HEK293T (cell line): ENCODE measurements around the gene MRPL23.

Source experiments
- CTCF ChIA-PET: fragments of 350-600 bp; formaldehyde crosslinking; extraction: SDS; loops from one replicate; lab custom pipeline; 2021; ENCODE audit warnings: antibody characterized with exemption, inconsistent platforms; lab: Yijun Ruan, JAX
- POLR2A ChIA-PET: fragments of 350-600 bp; formaldehyde crosslinking; extraction: SDS; loops from one replicate; lab custom pipeline; 2020; ENCODE audit warnings: antibody characterized with exemption, inconsistent platforms; lab: Yijun Ruan, JAX
- DNase-seq: peaks from one replicate; pipeline ENCODE4 v3.0.0; 2012; ENCODE audit warnings: mixed read lengths; ENCODE audit errors: extremely low spot score
- ARNT ChIP-seq: fragments of 450-650 bp; IDR thresholded peaks from 2 replicates; pipeline ENCODE4 v1.6.1; 2017; ENCODE audit warnings: mild to moderate bottlenecking
- BHLHE40 ChIP-seq: fragments of 450-650 bp; IDR thresholded peaks from 2 replicates; pipeline ENCODE4 v1.6.1; 2016; ENCODE audit warnings: mild to moderate bottlenecking, moderate library complexity, borderline replicate concordance
- CTBP1 ChIP-seq: fragments of 450-650 bp; IDR thresholded peaks from 2 replicates; pipeline ENCODE4 v1.6.1; 2016; ENCODE audit warnings: borderline replicate concordance
- ELF4 ChIP-seq: fragments of 450-650 bp; IDR thresholded peaks from 2 replicates; pipeline ENCODE4 v1.6.1; 2017; ENCODE audit warnings: antibody characterized with exemption
- FOXA1 ChIP-seq: fragments of 450-650 bp; IDR thresholded peaks from 2 replicates; pipeline ENCODE4 v1.6.1; 2016; ENCODE audit warnings: mild to moderate bottlenecking
- FOXK2 ChIP-seq: fragments of 450-650 bp; IDR thresholded peaks from 2 replicates; pipeline ENCODE4 v1.6.1; 2016; ENCODE audit warnings: mild to moderate bottlenecking
- FOXM1 ChIP-seq: fragments of 450-650 bp; IDR thresholded peaks from 2 replicates; pipeline ENCODE4 v1.6.1; 2017; ENCODE audit warnings: mild to moderate bottlenecking, borderline replicate concordance
- HDGF ChIP-seq: fragments of 450-650 bp; IDR thresholded peaks from 2 replicates; pipeline ENCODE4 v1.6.1; 2017; ENCODE audit warnings: antibody characterized with exemption, borderline replicate concordance
- L3MBTL2 ChIP-seq: fragments of 450-650 bp; conservative IDR thresholded peaks from 2 replicates; pipeline ENCODE4 v1.6.1; 2016; ENCODE audit warnings: mild to moderate bottlenecking
- LEF1 ChIP-seq: fragments of 450-650 bp; IDR thresholded peaks from 2 replicates; pipeline ENCODE4 v1.6.1; 2017; ENCODE audit warnings: mild to moderate bottlenecking, borderline replicate concordance
- NFRKB ChIP-seq: fragments of 450-650 bp; IDR thresholded peaks from 2 replicates; pipeline ENCODE4 v1.6.1; 2016; ENCODE audit warnings: mild to moderate bottlenecking, moderate library complexity
- PKNOX1 ChIP-seq: fragments of 450-650 bp; IDR thresholded peaks from 2 replicates; pipeline ENCODE4 v1.6.1; 2016
- SP1 ChIP-seq: fragments of 450-650 bp; IDR thresholded peaks from 2 replicates; pipeline ENCODE4 v1.6.1; 2017
- SUZ12 ChIP-seq: fragments of 450-650 bp; IDR thresholded peaks from 2 replicates; pipeline ENCODE4 v1.6.1; 2016; ENCODE audit warnings: mild to moderate bottlenecking
- TARDBP ChIP-seq: fragments of 450-650 bp; IDR thresholded peaks from 2 replicates; pipeline ENCODE4 v1.6.1; 2016
- ZNF384 ChIP-seq: fragments of 450-650 bp; IDR thresholded peaks from 2 replicates; pipeline ENCODE4 v1.6.1; 2016

The MRPL23 gene

DNA sequence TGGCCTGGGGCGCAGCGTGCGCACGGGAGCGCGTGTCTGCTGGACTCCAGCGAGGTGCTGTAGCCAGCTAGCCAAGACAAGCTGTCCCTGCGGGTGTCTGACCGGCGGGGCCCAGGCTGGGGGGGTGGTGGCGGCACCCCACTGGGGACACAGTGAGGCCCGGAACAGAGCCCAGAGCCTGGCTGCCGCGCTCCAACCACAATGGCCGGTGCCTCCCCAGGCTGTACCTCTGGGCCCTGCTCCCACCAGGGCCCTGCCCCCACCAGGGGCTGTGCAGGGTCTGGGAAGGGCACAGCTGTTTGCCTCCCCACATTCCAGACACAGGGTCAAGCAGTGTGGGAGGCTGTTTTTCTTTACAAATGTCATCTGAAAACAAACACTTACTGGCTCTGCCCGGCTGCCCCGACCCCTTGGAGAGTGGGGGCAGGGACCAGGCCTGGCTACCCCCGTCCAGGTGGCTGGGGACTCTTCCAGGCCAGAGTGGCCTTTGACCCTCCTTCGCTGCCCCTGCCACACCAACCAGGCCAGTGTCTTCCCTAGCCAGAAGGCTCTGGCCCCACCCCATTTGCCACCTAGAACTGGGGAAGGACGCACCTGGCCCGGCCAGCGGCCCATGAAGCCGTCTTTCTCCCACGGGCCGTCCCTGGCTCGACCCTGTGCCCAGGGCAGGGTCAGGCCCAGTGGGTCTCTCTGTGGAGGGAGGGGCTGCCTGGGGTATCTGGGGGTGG is 35.9 kb downstream of the MRPL23 start:
- TF ChIP-seq LEF1 (no peak), FOXM1 (no peak), NFRKB (no peak), L3MBTL2 (no peak), FOXA1 (no peak), BHLHE40 (no peak), TARDBP (no peak), SUZ12 (no peak), HDGF (no peak), PKNOX1 (no peak), FOXK2 (no peak), ZNF384 (no peak), ARNT (no peak), ELF4 (no peak)
- POLR2A ChIA-PET, result no interaction called here

GRCh38 chr11:1983601-1983961 is 36.4 kb downstream of the MRPL23 start:
- ChIA-PET POLR2A (no interaction called here), CTCF (no interaction called here)
- TF ChIP-seq L3MBTL2 (no peak), ARNT (no peak), SP1 (no peak)
- no peak for DNase-seq

More for the DNA sequence above, 35.9 kb downstream of the MRPL23 start:
- DNase-seq, result no peak
- CTCF ChIA-PET, result no interaction called here

DNA sequence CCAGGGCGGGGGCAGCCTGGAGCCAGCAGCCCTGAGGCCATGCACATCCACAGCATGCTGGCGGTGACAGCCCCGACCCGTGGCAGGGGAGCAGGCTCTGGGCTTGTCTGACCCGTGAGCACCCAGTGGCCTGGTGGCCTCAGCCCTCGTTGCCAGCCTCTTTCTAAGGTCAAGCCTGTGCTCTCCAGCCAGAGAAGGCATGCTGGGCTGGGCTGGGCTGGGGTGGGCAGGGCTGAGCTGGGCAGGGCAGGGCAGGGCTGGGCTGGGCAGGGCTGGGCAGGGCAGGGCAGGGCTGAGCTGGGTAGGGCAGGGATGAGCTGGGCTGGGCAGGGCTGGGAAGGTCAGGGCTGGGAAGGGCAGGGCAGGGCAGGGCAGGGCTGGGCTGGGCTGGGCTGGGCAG is 39.9 kb downstream of the MRPL23 start:
- no peak for DNase-seq
- ChIA-PET CTCF (no interaction called here), POLR2A (no interaction called here)
- TF ChIP-seq ARNT (no peak), SUZ12 (no peak), BHLHE40 (no peak), TARDBP (no peak), CTBP1 (no peak), NFRKB (no peak)

DNA sequence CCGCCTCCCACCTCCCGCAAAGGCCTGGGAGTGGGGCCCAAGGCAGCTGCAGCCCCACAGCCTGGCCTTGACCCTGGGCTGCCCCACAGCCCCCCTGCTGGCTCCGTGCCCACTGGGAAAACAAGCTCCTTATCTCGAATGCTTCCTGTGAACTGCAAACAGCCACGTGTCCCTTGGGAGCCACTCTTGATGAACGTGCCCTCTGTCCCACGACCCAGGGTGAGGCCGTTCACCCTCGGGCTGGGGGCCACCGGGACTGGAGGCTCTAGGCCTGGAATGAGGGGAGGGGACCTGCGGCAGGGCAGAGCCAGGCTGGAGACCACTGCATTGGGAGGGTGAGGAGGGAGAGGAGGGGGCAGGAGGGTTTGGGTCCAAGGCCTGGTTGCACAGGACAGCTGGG is 41.0 kb downstream of the MRPL23 start:
- CTCF ChIA-PET, result no interaction called here

GRCh38 chr11:1988667-1989317 is 41.7 kb downstream of the MRPL23 start:
- ChIA-PET CTCF (no interaction called here), POLR2A (no interaction called here)
- no peak for DNase-seq
- no peak for TF ChIP-seq LEF1
- TF ChIP-seq SUZ12, result no peak
- no peak for TF ChIP-seq ELF4
- TF ChIP-seq HDGF, result no peak
- TF ChIP-seq FOXA1, result no peak

More for the DNA sequence above, 41.0 kb downstream of the MRPL23 start:
- TF ChIP-seq HDGF, result no peak
- no peak for TF ChIP-seq L3MBTL2
- TF ChIP-seq ELF4, result no peak
- TF ChIP-seq ARNT, result no peak
- TF ChIP-seq ZNF384, result no peak
- TF ChIP-seq PKNOX1, result no peak
- no peak for TF ChIP-seq NFRKB
- TF ChIP-seq SUZ12, result no peak
- POLR2A ChIA-PET, result no interaction called here
- DNase-seq, result no peak

GRCh38 chr11:1989953-1990352 is 42.8 kb downstream of the MRPL23 start:
- ChIA-PET POLR2A (no interaction called here), CTCF (interaction anchor here (0.6 kb wide), 1 partner anchor 296 kb away, joined by 4 read pairs; no protein-coding TSS in a partner anchor)
- no peak for DNase-seq
- no peak for TF ChIP-seq NFRKB
- TF ChIP-seq TARDBP, result no peak
- TF ChIP-seq FOXM1, result no peak
- no peak for TF ChIP-seq PKNOX1
